GM19397 (cell line): ENCODE results near the gene ENOX1.

Experiments used
- ATAC-seq: cut with Tn5 transposase; IDR thresholded peaks from one replicate; pipeline ENCODE4 v1.9.1; 2021; ENCODE audit warnings: mild to moderate bottlenecking, moderate library complexity; ENCODE audit not compliant: unreplicated experiment

The ENOX1 gene

DNA sequence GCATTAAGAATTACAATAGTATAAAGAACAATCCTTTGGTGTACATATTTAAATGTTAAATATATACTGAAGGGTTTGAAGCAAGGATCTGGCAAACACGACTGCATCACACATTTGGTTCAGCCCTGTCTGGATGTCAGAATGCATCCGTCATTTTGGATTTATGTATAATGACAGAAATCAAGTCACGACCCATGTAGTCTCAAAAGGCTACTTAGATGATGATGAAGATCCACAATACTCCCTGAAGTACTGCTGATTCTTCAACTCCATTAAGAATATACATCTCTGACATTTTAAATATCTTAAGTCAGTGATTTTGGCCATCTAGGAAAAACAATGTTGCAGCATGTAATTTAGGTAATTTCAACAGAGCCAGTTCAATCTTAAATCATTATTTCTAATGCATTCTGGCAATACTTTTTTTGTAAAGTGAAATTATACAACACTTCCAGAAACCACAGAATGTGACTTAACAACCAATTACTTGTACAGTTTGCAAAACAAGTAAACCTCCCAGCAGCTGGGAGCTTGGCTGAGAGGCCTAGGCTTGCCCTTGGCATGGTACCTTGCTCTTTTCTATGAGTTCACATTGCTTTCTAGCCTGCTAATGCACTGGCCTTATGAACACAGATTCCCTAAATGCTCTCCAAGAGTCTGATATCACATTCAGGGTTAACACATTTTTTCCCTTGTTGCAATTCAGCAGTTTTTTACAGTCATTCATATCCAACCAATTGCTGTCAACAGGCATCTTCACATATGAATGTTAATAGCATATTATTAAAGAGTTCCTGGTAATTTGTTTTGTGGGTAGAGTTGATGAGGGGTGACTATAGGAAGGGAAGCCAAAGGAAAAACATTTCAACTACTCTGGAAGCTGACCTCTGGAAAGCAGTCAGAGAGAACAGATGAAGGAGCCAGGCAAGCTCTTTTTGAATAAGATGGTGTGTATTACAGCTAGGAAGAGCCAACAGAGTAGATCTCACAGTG is 175.2 kb downstream of the ENOX1 start:
- ATAC-seq: no peak

DNA sequence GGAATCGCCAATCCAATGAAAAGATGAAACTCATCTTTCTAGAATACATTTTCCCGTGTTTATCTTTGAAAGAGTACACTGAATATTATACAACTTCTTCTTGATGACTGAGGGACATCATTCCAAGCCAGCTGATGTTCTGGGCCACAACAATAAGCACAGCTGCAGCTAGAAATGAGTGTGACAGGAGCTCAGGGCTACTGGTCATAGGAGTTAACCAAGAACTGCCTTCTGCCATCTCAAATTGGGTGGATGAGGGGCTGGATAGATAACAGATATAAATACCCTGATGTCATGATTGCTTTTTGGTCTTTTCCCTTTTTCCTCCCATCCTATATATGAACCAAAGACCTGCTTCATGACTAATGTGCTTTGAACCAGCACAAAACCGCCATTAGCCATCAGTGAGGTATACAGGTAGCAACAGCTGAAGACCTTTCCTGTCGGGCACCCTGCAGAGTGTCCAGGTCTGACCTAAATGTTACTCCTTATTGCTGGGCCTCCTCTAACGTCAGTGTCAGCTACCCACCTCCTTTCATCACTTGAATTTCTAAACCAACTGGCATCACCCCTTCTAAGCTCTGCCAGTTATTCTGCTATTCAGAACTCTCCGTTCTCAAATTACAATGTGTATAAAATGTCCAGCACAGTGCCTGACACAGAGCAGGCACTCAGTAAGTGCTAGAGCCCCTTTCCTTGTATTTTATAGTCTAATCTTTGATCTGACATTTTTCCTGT is 178.2 kb downstream of the ENOX1 start:
- no peak for ATAC-seq

DNA sequence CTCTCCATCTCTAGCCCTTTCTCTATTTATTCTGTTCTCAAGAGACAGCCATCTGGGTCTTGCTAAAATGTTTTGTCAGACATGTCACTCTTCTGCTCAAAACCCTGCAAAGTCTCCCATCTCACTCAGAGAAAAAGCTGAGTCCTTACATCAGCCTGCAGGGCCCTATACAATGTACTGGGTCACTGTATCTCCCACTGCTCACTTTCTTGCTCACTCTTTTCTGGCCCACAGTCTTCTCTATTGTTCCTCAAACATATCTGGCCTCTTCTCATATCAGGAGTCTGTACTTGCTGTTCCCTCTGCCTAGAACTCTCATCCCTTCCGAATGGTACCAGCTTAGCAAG is 189.2 kb downstream of the ENOX1 start:
- no peak for ATAC-seq

DNA sequence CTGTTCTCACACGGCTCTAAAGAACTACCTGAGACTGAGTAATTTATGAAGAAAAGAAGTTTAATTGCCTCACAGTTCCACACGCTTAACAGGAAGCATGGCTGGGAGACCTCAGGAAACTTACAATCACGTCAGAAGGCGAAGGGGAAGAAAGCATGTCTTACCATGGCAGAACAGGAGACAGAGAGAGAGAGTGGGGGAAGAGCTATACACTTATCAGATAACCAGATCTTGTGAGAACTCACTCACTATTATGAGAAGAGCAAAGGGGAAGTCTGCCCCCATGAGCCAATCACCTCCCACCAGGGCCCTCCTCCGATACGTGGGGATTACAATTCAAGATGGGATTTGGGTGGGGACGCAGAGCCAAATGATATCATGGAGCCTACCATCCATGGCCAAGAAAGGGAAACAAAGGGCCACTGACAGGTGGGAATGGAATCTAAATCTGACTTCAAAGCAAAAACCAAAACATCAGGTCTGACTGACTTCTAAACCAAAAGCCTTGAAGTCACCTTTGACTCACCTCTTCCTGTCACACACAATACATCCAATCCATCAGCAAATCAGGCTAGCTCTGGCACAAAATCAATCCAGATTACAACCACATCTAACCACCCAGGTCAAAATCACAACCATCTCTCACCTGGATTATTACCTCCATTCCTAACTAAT is 189.7 kb downstream of the ENOX1 start:
- ATAC-seq: no peak

DNA sequence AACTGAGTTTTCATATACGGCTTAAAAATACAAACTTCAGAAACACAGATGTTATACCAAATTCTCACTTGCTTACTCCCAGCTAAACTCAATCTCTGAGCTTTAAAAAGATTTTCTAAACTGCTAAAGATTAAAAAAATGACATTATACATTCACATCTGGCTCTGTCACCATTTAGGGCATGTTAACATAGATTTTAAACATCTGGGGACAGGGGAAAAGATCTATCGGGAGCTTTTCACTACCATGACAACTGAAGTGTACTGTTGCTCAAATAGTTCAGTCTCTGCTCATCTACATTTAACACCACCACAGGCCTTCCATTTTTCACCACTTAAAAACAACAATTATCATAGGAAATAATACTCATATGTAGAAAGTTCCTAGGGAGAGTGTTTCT is 190.8 kb downstream of the ENOX1 start:
- ATAC-seq: no peak

DNA sequence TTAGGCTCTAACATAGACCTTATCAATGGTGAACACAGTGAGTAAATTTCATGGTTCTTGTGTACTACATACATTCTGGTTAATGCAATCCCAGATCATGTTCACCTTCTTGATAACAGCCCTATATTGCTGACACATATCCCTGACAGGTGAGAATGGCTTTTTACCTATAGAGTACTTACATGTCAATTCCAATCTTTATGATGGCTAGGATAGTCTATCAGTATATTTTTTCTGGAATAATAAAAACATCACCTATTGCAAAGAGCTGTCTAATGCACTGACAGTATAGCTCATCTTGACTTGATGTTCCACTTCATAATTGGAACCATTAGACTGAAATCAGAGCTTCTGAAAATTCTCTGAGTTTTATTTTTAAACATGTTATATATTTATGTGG is 199.4 kb downstream of the ENOX1 start:
- no peak for ATAC-seq

DNA sequence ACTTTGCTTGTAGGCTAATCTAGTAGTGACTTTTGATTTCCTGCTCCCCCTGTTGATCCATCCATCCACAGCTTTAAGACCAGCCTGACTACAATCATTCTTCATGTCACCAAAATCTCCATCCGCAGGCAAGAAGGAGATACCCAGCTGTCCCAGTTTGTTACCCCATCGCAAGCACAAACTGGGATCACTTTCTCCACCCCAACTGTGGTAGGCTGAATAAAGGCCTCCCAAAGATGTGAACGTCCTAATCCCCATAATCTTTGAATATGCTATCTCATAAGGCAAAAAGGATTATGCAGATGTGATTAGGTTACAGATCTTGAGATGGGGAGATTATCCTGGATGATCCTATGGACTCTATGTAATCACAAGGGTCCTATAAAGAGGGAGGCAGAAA is 202.0 kb downstream of the ENOX1 start:
- no peak for ATAC-seq

DNA sequence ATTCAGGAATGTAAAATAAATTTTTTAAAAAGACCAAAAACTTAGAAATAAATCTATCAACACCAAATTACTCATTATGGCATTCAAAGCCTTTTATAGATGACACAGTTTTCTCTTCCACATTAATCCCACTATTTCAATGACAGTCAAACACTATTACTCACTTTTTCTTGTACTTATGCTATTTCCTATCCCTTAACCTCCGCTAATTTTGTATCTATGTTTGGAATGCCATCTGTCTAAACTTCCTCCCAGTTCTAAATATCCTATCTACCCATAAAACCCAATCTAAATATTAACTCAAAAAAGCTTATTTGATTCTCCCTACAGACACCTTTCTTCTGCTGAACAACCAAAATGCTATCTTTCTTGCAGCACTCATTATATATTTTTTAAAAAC is 203.5 kb downstream of the ENOX1 start:
- no peak for ATAC-seq

DNA sequence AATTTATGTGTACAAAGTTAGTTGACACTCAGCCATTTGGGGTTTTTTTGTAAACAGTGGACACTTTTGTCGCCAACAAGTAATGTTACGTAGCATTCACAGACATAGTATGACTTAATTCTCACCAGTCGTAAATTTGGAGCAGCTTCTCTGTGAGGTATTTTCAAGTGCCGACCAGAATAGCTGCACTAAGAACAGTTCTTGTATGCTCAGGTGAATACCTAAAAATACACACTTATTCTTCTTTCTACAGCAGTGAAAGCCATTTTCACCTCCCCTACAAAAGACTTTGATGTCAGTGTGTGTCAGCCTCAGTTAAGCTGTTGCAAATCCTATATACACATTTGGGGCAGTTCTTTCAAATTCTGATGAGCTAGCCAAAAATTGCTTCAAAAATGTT is 206.5 kb downstream of the ENOX1 start:
- no peak for ATAC-seq

DNA sequence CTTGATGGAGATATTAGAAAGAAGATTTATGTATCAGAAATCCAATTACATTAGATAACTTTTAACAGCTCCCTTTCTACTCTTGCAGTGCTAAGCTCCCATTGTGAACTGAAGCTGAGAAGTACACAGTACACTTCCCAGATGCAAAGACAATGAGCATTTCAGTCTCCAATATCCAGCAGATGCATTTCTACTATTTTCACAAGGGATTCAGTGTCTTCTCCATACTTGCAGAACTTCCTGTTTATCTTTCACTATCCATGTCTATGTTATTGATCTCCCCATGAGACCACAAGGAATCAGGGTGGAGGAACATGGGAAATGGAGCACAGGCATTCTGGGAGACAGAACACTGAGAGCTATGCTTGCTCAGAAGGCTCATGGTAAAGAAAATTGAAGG is 207.5 kb downstream of the ENOX1 start:
- no peak for ATAC-seq

DNA sequence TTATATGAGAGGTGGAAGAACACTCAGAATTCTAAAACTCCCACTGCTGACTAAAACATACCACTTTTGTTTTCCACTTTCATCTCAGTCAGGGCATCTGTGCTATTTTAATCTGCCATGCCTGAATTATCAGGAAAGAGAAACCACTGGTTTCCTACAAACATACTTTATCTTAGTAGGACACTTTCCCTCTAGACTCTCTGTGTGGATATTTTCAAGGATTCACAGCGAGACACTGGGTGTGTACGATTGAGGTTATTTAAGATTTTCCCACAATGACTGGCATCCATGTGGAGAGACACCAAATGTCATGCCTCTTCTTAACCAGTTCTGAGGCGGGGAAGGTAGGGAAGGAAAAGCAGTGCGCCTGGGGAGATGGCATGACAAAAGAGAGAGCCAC is 212.2 kb downstream of the ENOX1 start:
- no peak for ATAC-seq

DNA sequence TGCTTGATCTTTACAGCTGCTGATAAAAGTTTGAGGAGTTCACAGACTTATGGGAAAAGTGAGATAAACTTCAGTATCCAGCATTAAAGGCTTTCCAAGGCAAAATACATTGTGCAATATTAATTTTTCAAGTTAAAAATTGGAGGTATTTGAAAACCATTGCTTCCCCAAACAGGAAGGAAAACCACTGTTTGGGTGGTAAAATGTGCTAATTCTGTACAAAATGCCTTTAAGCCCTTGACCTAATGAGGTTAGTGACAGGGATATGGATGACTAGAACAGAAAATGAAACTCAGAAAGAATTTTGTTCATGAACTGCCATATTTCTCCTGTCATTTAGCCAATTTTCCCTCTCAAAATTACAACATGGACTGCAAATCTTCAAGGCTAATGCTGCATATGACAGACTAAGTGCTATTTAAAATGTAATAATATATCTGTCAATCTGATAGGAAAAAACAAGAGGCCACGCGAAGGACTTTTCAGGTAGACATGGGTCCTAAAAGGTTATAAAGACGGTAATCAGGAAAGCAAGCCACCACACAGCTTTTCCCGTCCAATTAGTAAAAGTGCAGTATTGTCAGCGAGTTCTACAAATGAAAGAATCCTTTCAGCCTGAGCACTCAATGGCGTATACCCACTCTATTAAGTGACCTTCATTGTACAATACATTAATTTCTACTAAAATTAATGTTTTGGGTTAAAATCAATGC is 212.8 kb downstream of the ENOX1 start:
- no peak for ATAC-seq

DNA sequence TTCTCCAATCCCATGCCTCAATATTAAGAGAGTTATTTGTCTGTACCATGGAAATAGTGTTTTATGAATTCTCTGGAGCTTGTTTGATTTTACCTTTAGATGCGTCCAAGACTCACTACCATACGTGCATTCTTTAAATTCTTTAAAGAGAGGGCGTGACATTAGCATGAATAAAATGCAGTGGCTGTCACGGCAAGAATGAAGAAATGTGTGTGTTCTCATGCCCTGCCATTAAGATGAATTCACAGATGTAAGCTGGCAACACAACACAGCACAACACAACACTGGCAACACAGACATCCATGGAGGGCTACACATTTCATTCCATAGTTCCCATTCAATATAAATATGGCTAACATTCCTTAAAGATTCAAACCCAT is 213.4 kb downstream of the ENOX1 start:
- no peak for ATAC-seq

DNA sequence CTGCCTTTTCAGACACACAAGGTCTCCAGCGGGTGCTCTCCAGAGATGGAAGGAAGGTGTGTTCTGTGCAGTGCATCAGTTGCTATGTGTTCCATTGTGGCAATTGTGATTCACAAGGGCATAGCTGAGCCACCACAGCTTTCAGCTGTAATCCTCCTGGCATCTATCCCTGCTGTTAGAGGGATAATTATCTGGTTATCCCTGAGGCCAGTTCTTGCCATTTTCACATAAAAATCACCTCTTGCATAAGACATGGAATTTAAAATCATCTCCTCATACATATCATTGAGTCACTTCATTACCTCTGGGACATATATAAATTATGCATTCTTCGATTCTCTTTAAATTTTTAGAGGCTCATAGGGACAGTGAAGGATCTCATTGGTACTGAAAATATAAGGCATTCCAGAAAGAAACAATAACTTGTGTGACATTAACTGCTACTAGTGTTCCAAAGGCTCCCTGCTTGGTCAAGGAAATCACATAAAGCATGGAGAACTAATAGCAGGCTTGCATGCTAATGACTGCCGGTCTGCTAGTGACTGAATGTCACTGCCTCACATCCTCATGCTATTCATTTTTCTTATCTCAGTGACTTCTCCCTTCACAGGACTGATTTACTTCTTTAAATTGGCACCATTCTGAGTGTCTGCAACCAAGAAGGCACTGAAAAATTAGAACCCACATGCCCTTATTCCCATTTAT is 214.0 kb downstream of the ENOX1 start:
- ATAC-seq: no peak

DNA sequence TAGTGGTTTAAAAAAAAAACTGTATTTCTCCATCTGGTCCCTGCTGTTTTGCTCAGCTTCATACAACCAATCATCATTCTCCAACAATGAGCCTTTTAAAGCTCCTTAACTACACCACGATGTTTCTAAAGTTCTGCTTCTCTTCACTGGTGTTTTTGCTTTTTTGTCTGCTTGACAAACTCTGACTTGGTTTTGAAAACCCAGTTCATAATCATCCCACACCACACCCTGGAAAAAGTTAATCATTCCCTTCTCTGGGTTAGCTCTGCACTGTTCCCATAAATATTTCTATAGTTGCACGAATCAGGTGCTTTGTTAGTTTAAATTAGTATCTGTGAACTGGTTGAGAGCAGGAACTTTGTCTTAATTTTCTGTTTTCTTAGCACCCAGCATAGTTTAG is 217.1 kb downstream of the ENOX1 start:
- ATAC-seq: no peak

DNA sequence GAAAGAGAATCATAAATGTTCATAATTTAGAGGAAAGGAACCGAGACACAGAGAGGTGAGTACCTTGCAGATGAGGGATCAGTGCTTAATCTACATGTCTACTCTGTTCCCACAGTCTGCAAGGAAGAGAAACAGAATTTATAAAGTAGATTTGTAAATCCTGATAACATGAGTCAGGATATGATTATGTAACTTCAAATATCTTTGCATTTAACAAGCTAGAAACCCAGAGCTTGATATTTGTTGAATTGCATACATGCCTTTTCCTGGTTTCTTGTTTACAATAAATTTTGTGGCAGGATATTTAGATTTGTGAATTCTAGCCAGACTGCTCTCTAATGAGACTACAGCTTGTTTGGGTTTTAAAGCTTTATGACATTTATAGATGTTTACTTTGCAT is 219.2 kb downstream of the ENOX1 start:
- ATAC-seq: no peak

DNA sequence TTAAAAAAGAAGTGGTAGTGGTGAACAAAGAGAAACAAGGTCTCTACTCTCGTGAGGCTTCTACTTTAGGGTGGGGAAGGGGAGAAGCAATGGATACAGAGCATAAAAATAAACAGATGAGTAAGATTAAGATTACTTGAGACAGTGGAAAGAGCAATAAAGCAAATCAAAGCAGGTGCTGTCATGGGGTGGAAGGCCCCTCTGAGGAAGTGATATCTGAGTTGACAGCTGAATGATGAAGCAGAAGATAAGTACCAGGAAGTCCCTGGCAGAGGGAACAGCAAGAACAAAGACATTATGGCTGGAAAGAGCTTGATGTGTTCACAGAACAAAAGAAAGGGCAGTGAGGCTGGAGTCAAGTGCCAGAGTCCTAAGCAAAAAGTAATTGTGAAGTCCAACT is 221.8 kb downstream of the ENOX1 start:
- no peak for ATAC-seq

DNA sequence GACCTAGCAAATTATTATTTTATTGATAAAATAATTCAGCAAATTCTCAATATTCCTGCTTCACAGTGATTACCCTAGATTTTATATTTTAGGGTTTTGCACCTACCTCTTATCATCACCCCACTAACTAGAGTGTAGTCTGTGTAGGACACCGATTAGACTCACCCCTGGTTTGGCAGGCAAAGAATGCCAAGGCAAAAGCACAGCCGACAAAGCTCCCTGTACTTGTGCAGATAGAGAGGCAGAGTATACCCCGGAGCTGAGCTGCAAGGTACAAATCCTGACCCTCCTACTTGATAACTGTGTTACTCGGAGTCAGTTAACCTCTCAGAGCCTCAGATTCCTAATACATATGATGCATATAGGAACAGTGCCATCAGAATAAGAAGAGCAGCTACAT is 225.7 kb downstream of the ENOX1 start:
- no peak for ATAC-seq

DNA sequence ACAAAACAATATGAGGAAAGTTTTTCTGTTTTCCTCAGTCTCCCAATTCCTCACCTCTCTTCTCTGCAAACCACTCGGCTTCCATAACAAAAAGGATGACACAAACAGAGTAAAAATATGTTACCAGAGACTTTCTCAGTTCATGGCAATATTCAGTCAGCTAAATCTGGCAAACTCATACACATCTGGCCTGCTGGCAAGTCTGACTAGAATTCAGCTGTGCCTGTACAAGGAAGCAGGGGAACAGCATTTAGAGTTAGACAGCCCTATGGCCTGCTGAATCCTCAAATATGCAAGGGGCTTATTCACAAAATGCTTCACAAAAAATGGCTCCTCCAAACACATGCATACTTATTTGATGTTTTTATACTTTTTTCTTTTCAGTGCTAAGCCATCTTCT is 227.8 kb downstream of the ENOX1 start:
- ATAC-seq: no peak

DNA sequence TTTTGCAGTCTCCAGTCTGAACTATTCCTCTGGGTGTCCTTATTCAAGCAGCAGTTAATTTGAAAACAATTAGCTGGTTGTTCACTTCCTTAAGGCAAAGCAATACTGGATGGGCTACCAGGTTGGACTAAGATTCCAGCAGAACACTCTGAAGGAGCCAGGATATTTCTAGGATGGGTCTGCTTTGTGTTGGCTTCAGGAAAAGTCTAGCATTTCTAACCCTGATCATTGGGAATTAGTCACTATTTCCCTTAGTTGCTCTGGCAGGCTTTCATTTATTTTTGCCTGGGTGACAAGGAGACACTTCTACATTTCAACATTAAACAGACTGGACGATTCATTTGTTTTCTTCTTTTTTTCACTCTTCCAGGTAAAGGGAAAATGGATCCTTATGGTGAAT is 228.4 kb downstream of the ENOX1 start:
- no peak for ATAC-seq

DNA sequence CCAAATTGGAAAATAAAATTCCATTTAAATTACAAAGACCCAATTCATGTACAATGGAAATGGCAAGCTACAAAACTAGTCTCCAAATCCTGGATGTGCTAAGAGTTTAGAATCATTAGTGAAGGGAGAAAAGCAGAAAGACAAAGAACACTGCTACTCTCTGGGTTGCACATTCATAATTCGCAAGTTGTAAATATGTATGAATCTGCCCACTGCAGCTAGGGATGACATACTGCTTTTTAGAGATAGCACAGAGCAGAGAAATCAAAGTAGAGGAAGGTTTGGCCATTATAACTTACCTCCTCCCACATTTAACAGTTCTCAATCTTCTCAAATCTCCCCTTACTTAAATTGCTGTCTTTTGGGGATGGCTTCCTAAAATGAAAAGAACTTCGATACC is 231.1 kb downstream of the ENOX1 start:
- no peak for ATAC-seq
